BE2C (cell line): ENCODE results near the gene PRKN.
"Not testable (repeated sequence)": the region's sequence is repeated elsewhere in the genome, so short reads cannot be mapped to it uniquely, and the experiment has no call there.

Experiments
- DNase-seq: peaks from one replicate; pipeline ENCODE4 v3.0.0-alpha.2; 2020
- H3K27me3 ChIP-seq: fragments of 250-450 bp; sonication (Bioruptor Pico); 2 replicates; pipeline ENCODE4 v1.5.1; 2020; ENCODE audit warnings: mild to moderate bottlenecking
- H3K36me3 ChIP-seq: fragments of 250-450 bp; sonication (Bioruptor Pico); 2 replicates; pipeline ENCODE4 v1.5.1; 2020; ENCODE audit warnings: mild to moderate bottlenecking
- H3K4me1 ChIP-seq: fragments of 250-450 bp; sonication (Bioruptor Pico); 2 replicates; pipeline ENCODE4 v1.5.1; 2020
- H3K4me3 ChIP-seq: 2 replicates; pipeline ENCODE4 v1.5.1; 2011; ENCODE audit warnings: low read depth, low read length
- H3K9me3 ChIP-seq: fragments of 250-450 bp; sonication (Bioruptor Pico); 2 replicates; pipeline ENCODE4 v1.5.1; 2020
- CTCF ChIP-seq: IDR thresholded peaks from 2 replicates; pipeline ENCODE4 v1.5.1; 2012; ENCODE audit warnings: mild to moderate bottlenecking, low read depth, low read length

PRKN gene

GRCh38 chr6:162681447-162681846 lies 46.1 kb downstream of the PRKN start:
- DNase-seq, result no peak
- Histone ChIP-seq H3K27me3 (no peaks in the 10 kb centered on the region), H3K4me3 (no peak overlapping the region), H3K9me3 (no peaks in the 10 kb centered on the region), H3K36me3 (no peaks in the 10 kb centered on the region), H3K4me1 (peaks cover 2% of the 10 kb centered on the region; the same call in 1 of the 2 replicates)
- TF ChIP-seq CTCF, result no peak

- TF ChIP-seq CTCF, result no peak
Observed at GRCh38 chr6:162680871-162681270, 46.7 kb downstream of the PRKN start.

GRCh38 chr6:162680367-162680766 lies 47.2 kb downstream of the PRKN start:
- no peak for DNase-seq
- H3K4me1 ChIP-seq, result peaks cover 2% of the 10 kb centered on the region; the same call in 1 of the 2 replicates
- H3K9me3 ChIP-seq, result no peaks in the 10 kb centered on the region
- no peak for TF ChIP-seq CTCF
- H3K4me3 ChIP-seq, result no peak overlapping the region
- H3K36me3 ChIP-seq, result no peaks in the 10 kb centered on the region
- no peaks in the 10 kb centered on the region for H3K27me3 ChIP-seq

More at GRCh38 chr6:162680871-162681270, 46.7 kb downstream of the PRKN start:
- H3K4me1 ChIP-seq, result peaks cover 2% of the 10 kb centered on the region; the same call in 1 of the 2 replicates
- H3K9me3 ChIP-seq, result no peaks in the 10 kb centered on the region
- H3K36me3 ChIP-seq, result no peaks in the 10 kb centered on the region
- no peak overlapping the region for H3K4me3 ChIP-seq
- no peaks in the 10 kb centered on the region for H3K27me3 ChIP-seq
- no peak for DNase-seq

GRCh38 chr6:162679681-162680080 lies 47.9 kb downstream of the PRKN start:
- Histone ChIP-seq H3K27me3 (no peaks in the 10 kb centered on the region), H3K9me3 (no peaks in the 10 kb centered on the region), H3K4me1 (no peaks in the 10 kb centered on the region; the same call in 1 of the 2 replicates), H3K36me3 (no peaks in the 10 kb centered on the region), H3K4me3 (no peak overlapping the region)
- no peak for DNase-seq
- no peak for TF ChIP-seq CTCF

- not testable (repeated sequence) for H3K27me3 ChIP-seq, H3K4me3 ChIP-seq, H3K9me3 ChIP-seq, H3K36me3 ChIP-seq, H3K4me1 ChIP-seq, DNase-seq
Observed at GRCh38 chr6:162678896-162679295, 48.7 kb downstream of the PRKN start.

- Histone ChIP-seq H3K27me3 (no peaks in the 10 kb centered on the region), H3K4me3 (no peak overlapping the region), H3K9me3 (no peaks in the 10 kb centered on the region), H3K36me3 (no peaks in the 10 kb centered on the region), H3K4me1 (no peaks in the 10 kb centered on the region)
- no peak for TF ChIP-seq CTCF
- DNase-seq, result no peak
Observed at GRCh38 chr6:162675503-162675902, 52.1 kb downstream of the PRKN start.

- no peak for DNase-seq
- TF ChIP-seq CTCF, result no peak
- no peak overlapping the region for H3K4me3 ChIP-seq
- H3K36me3 ChIP-seq, result no peaks in the 10 kb centered on the region
- H3K4me1 ChIP-seq, result no peaks in the 10 kb centered on the region
- H3K27me3 ChIP-seq, result no peaks in the 10 kb centered on the region
- no peaks in the 10 kb centered on the region for H3K9me3 ChIP-seq
Observed at GRCh38 chr6:162674452-162674851, 53.1 kb downstream of the PRKN start.
